Mesothelial cell of epicardium (in vitro differentiated cells): ENCODE results near the gene OLFML3. TPM values are rescaled to one million over a fixed set of nuclear protein-coding genes. Genes with fewer than 3 reads are reported as not detected.

ENCODE experiments used
- DNase-seq, 2 experiments: peaks; one replicate each; pipeline ENCODE4 v3.0.0; 2021; ENCODE audit warnings: low spot score in 2 of 2; ENCODE audit not compliant: unreplicated experiment in 2 of 2
- H3K27ac Mint-ChIP-seq: 2 replicates; pipeline ENCODE4 v1.8.0; 2021; ENCODE audit warnings: mixed read lengths
- H3K27me3 Mint-ChIP-seq: 2 replicates; pipeline ENCODE4 v1.8.0; 2021; ENCODE audit warnings: low read depth, mixed read lengths
- H3K36me3 Mint-ChIP-seq: 2 replicates; pipeline ENCODE4 v1.8.0; 2021; ENCODE audit warnings: mixed read lengths
- H3K4me1 Mint-ChIP-seq: 2 replicates; pipeline ENCODE4 v1.8.0; 2021; ENCODE audit warnings: mixed read lengths
- H3K4me3 Mint-ChIP-seq: 2 replicates; pipeline ENCODE4 v1.8.0; 2021; ENCODE audit warnings: mild to moderate bottlenecking, moderate library complexity, mixed read lengths
- H3K9me3 Mint-ChIP-seq: 2 replicates; pipeline ENCODE4 v1.8.0; 2021; ENCODE audit warnings: mixed read lengths
- total RNA-seq: library from RNA; stranded (reverse); gene quantifications from 3 replicates; pipeline ENCODE4 v1.2.1, GENCODE V29; 2021
- TF ChIP-seq, protein P1 (sequence below): fragments of 200-600 bp; sonication (generic); IDR thresholded peaks from one replicate; pipeline ENCODE4 v1.5.0; 2021; ENCODE audit warnings: antibody characterized with exemption; ENCODE audit not compliant: unreplicated experiment

The OLFML3 gene
- total RNA-seq, 1 donor from 2014 or later = 115 TPM

DNA sequence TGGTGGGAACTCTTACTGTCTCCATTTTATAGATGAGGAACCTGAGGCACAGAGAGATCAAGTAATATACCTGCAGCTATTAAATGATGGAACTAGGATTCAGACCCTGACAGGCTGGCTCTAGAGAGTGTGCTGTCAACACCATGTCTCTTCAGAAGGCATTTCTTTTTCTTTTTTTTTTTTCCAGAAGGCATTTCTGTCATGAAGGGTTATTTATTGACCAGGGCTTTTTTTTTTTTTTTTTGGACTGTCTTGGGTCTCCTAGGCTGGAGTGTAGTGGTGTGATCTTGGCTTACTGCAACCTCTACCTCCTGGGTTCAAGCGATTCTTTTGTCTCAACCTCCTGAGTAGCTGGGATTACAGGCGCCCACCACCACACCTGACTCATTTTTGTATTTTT, 27.6 kb upstream of the OLFML3 start:
- no peaks in the 10 kb centered on the region for H3K27me3 Mint-ChIP-seq
- TF ChIP-seq, protein P1, sequence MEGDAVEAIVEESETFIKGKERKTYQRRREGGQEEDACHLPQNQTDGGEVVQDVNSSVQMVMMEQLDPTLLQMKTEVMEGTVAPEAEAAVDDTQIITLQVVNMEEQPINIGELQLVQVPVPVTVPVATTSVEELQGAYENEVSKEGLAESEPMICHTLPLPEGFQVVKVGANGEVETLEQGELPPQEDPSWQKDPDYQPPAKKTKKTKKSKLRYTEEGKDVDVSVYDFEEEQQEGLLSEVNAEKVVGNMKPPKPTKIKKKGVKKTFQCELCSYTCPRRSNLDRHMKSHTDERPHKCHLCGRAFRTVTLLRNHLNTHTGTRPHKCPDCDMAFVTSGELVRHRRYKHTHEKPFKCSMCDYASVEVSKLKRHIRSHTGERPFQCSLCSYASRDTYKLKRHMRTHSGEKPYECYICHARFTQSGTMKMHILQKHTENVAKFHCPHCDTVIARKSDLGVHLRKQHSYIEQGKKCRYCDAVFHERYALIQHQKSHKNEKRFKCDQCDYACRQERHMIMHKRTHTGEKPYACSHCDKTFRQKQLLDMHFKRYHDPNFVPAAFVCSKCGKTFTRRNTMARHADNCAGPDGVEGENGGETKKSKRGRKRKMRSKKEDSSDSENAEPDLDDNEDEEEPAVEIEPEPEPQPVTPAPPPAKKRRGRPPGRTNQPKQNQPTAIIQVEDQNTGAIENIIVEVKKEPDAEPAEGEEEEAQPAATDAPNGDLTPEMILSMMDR = no peak
- no peak overlapping the region for H3K27ac Mint-ChIP-seq
- no peak for DNase-seq
- no peak overlapping the region for H3K4me3 Mint-ChIP-seq
- peaks cover 18% of the 10 kb centered on the region for H3K4me1 Mint-ChIP-seq
- H3K36me3 Mint-ChIP-seq = peaks cover 9% of the 10 kb centered on the region
- H3K9me3 Mint-ChIP-seq = no peaks in the 10 kb centered on the region

DNA sequence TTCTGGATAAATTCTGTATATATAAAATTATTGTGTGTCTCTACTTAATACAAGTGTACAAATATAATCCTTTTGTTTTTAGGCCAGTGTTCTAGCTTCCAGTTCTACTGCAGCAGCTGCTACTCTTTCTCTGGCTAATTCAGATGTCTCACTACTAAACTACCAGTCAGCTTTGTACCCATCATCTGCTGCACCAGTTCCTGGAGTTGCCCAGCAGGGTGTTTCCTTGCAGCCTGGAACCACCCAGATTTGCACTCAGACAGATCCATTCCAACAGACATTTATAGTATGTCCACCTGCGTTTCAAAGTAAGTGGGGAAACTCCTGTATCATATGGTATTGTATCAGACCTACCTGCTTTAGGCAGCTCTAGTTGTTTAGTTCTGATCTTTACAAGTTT, 21.3 kb upstream of the OLFML3 start:
- Mint-ChIP-seq H3K36me3 (peaks cover 31% of the 10 kb centered on the region), H3K4me3 (no peak overlapping the region), H3K27me3 (no peaks in the 10 kb centered on the region), H3K27ac (no peak overlapping the region), H3K4me1 (no peaks in the 10 kb centered on the region), H3K9me3 (no peaks in the 10 kb centered on the region)
- TF ChIP-seq, protein P1 = no peak
- no peak for DNase-seq

DNA sequence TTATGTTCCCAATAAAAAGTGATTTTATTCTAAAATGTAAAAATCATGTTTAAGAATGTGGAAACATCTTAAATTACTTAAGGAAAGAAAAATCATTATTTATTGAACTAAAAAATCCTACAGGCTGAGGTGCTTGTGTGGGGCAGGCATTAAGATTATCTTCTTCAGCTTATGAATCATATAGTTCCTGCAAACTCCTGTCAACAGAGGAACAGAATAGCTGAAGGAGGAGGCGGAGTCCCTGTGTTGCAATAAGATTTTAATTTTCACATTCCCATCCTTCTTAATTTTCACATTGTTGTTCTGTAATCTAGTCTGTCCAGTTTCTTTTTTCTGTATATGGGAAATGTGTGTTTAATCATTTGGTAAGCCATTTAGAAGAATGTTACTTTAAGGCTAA, 20.6 kb upstream of the OLFML3 start:
- TF ChIP-seq, protein P1 = no peak
- DNase-seq = no peak
- Mint-ChIP-seq H3K4me3 (no peak overlapping the region), H3K4me1 (no peaks in the 10 kb centered on the region), H3K27ac (no peak overlapping the region), H3K36me3 (peaks cover 36% of the 10 kb centered on the region), H3K9me3 (no peaks in the 10 kb centered on the region), H3K27me3 (no peaks in the 10 kb centered on the region)

DNA sequence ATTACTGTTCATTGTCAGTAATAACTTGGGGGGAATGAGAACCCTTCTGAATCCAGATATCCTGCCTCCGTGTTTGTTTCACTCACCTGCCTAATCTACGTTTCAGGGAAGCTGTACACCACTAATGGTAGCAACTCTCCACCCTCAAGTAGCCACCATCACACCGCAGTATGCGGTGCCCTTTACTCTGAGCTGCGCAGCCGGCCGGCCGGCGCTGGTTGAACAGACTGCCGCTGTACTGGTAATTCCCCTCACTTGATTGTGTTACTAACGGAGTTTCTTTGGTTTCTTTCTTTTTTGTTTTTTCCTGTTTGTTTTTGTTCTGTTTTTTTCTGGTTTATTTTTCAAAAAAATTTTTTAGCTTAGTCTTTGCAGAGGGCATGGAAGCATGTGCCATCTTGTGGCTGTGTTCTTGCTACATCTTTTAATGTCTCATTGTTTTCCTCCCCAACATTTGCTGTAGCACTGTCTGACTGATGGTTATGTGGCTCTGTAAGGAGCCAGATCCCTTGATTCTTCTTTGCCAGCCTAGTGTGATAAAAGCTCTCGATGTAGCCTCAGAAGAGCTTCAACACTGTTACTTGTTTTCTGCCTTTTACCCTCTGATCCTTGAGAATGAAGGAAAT, 15.9 kb upstream of the OLFML3 start:
- Mint-ChIP-seq H3K27ac (no peak overlapping the region), H3K4me3 (no peak overlapping the region), H3K36me3 (peaks cover 48% of the 10 kb centered on the region), H3K27me3 (no peaks in the 10 kb centered on the region), H3K9me3 (peaks cover 9% of the 10 kb centered on the region), H3K4me1 (no peaks in the 10 kb centered on the region)
- TF ChIP-seq, protein P1 = no peak
- no peak for DNase-seq

DNA sequence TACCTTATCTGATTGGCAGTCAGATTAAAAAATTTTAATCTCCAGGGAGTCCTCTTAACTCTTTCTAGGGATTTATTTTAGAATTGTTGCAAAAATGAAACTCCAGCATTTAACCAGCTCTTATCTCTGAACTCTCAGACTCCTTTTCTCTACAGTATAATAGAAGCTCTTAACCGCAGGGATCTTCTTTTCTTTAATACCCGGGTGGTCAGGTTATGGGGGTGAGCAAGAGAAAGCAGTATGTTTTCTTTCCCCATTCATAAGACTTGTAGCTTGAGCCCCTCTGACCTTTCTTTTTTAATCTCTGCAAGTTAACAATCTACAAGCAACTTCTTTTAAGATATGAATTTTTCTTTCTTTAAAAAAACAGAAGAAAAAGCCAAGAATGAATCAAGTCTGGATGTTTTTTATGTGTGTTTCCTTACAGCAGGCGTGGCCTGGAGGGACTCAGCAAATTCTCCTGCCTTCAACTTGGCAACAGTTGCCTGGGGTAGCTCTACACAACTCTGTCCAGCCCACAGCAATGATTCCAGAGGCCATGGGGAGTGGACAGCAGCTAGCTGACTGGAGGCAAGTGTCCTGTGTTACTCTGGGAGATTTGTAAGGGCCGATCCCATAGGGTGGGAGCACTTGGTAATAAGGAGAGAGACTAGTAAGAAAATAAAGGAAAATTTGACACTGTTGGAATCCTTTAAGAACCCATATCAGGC, 13.4 kb upstream of the OLFML3 start:
- peaks cover 62% of the 10 kb centered on the region for H3K36me3 Mint-ChIP-seq
- H3K27me3 Mint-ChIP-seq = no peaks in the 10 kb centered on the region
- no peak for DNase-seq
- H3K4me1 Mint-ChIP-seq = no peaks in the 10 kb centered on the region
- H3K4me3 Mint-ChIP-seq = no peak overlapping the region
- H3K27ac Mint-ChIP-seq = no peak overlapping the region
- TF ChIP-seq, protein P1 = no peak
- H3K9me3 Mint-ChIP-seq = peaks cover 9% of the 10 kb centered on the region
